ENCODE measurements around the gene LYZ. TPM values are rescaled to one million over a fixed set of nuclear protein-coding genes. Genes with fewer than 3 reads are reported as not detected.

Gene LYZ
- total RNA-seq, 1 donor = not detected

DNA sequence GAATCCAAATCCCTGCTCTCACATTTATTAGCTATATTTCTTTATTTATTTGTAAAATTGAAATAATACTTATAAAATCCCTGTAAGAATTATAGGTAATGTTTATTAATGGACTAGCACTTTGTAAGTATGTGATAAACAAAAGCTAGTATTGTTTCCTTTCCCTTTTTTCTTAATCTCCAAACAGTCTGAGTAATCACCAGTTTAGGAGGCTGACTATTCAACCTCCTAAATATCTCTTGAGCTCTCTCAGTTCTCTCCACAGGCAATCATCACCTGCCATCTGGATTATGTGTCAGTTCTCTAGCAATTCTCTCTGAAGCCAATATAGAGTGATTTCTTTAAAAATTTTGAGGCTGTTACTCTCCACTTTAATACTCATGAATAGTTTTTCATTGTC is 9.2 kb upstream of the LYZ start:
- H3K4me3 ChIP-seq (ENCODE audit: low read depth, low read length) = no peak overlapping the region
- no peak for DNase-seq (ENCODE audit: low read depth)
- no peak for TF ChIP-seq CTCF (IDR thresholded peaks at IDR 0.05; ENCODE audit: insufficient read depth, low read length)

DNA sequence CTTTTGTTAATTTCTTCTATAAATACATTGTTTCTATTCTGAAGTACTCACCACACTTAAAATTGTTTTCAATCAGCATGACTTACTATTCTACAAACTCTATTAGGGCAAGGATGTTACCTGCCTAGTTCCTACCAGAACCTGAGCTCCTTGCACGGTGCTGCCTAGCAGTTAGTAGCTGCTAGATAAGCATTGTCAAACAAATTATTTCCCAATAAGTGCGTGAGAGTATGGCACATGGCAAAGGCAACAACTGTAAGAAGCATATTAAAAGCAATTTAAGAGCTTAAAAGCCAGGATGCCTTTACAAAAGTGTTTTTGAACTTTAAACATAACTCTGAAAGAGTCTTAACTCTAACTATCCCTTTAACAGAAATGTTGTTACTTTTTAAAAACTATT is 8.2 kb upstream of the LYZ start:
- H3K4me3 ChIP-seq (ENCODE audit: low read depth, low read length) = no peak overlapping the region
- no peak for TF ChIP-seq CTCF (IDR thresholded peaks at IDR 0.05; ENCODE audit: insufficient read depth, low read length)
- no peak for DNase-seq (ENCODE audit: low read depth)

DNA sequence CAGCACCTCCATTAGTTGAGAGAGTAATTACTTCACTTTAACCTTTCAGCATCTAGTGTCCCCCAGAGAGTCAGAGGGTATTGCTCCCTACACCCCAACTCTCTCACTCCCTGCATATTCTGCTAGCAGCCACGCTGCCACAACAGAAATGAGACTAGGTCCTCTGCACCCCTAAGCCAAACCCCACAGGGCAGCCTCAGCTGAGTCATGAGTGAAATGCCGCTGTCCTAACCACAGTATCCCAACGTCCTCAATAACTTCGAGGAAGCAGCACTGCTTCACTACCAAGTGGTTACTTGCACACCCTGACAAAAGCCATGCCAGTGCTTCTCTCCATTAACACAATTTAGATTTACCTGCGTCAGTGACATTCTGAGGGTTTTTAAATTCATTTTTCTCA is 6.9 kb upstream of the LYZ start:
- no peak overlapping the region for H3K4me3 ChIP-seq (ENCODE audit: low read depth, low read length)
- no peak for TF ChIP-seq CTCF (IDR thresholded peaks at IDR 0.05; ENCODE audit: insufficient read depth, low read length)
- no peak for DNase-seq (ENCODE audit: low read depth)

DNA sequence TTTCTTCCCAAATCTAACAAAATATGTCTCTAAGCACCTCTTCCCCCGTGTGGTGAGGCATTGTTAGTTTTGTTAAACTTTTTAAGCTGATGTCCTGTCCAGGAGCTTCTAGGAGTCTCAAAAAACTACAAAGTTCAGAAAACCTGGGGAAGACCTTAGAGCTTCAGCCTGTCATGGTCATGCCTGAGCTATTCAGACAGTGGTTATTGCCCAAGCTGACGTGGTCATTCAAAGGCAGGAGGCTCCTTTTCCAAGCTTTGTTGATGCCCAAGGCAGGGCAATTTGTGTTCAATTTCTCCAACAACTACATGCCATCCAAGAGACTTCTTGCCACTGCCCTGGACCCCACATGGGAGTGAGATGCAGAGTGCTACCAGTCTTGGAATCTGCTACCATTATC is 5.8 kb upstream of the LYZ start:
- no peak overlapping the region for H3K4me3 ChIP-seq (ENCODE audit: low read depth, low read length)
- TF ChIP-seq CTCF (IDR thresholded peaks at IDR 0.05; ENCODE audit: insufficient read depth, low read length) = no peak
- DNase-seq (ENCODE audit: low read depth) = no peak

- no peak for DNase-seq (ENCODE audit: low read depth)
- H3K4me3 ChIP-seq (ENCODE audit: low read depth, low read length) = no peak overlapping the region
- no peak for TF ChIP-seq CTCF (IDR thresholded peaks at IDR 0.05; ENCODE audit: insufficient read depth, low read length)
Observed at GRCh38 chr12:69343357-69343756, 4.8 kb upstream of the LYZ start.

- H3K4me3 ChIP-seq (ENCODE audit: low read depth, low read length) = no peak overlapping the region
- TF ChIP-seq CTCF (IDR thresholded peaks at IDR 0.05; ENCODE audit: insufficient read depth, low read length) = no peak
- DNase-seq (ENCODE audit: low read depth) = no peak
Observed at GRCh38 chr12:69343885-69344612, 4.1 kb upstream of the LYZ start.

- no peak overlapping the region for H3K4me3 ChIP-seq (ENCODE audit: low read depth, low read length)
- TF ChIP-seq CTCF (IDR thresholded peaks at IDR 0.05; ENCODE audit: insufficient read depth, low read length) = no peak
- no peak for DNase-seq (ENCODE audit: low read depth)
Observed at GRCh38 chr12:69345077-69345476, 3.1 kb upstream of the LYZ start.

All from fibroblast of the aortic adventitia (primary cell).